ENCODE data around the gene MANBA.

The MANBA gene

GRCh38 chr4:102663073-102663472 is 97.7 kb downstream of the MANBA start:
- H3K27me3 ChIP-seq (ENCODE audit: control insufficient read depth in 1 of 2, insufficient read depth in 1 of 2, low read length in 2 of 2): no peaks in the 10 kb centered on the region
- H3K4me3 ChIP-seq (ENCODE audit: insufficient read depth in 1 of 2, low read depth in 1 of 2, low read length in 2 of 2): no peak overlapping the region
- no peak overlapping the region for H2BK5ac ChIP-seq (ENCODE audit: low read depth, low read length, poor library complexity, severe bottlenecking)
- no peaks in the 10 kb centered on the region for H3K79me1 ChIP-seq (replicated peaks; ENCODE audit: low read length, poor library complexity, severe bottlenecking)
- no peak overlapping the region for H2BK15ac ChIP-seq (ENCODE audit: low read depth, poor library complexity, severe bottlenecking)
- no peak overlapping the region for H4K91ac ChIP-seq (ENCODE audit: low read length)
- DNase-seq: peak; percentile 83
- H3K9ac ChIP-seq (ENCODE audit: low read length): no peak overlapping the region
- no peak overlapping the region for H3K4ac ChIP-seq (ENCODE audit: low read depth in 1 of 2, low read length in 2 of 2)
- H4K8ac ChIP-seq (ENCODE audit: low read length): no peak overlapping the region
- H2AK5ac ChIP-seq (ENCODE audit: low read length, severe bottlenecking): no peak overlapping the region
- no peak overlapping the region for H3K23ac ChIP-seq (ENCODE audit: low read length in 2 of 2)
- H3K36me3 ChIP-seq (ENCODE audit: control insufficient read depth in 1 of 2, insufficient read depth in 2 of 2, low read depth in 1 of 2, low read length in 2 of 2): peaks cover 0 to 70% of the 10 kb centered on the region in 2 experiments
- H3K4me2 ChIP-seq (ENCODE audit: low read length, poor library complexity, severe bottlenecking): no peak overlapping the region
- H3K14ac ChIP-seq (ENCODE audit: low read length in 2 of 2): no peak overlapping the region
- no peaks in the 10 kb centered on the region for H3K4me1 ChIP-seq (ENCODE audit: control insufficient read depth, insufficient read depth, low read depth, low read length)
- no peak overlapping the region for H2AFZ ChIP-seq (ENCODE audit: low read depth, low read length)
- no CpG with 5 or more reads among the region's 1 CpG for WGBS
- peaks cover 3% of the 10 kb centered on the region for H3K9me3 ChIP-seq (ENCODE audit: control insufficient read depth, low read length)
- H3K27ac ChIP-seq (ENCODE audit: low read length, poor library complexity, severe bottlenecking): no peak overlapping the region
- no peak overlapping the region for H3K18ac ChIP-seq (ENCODE audit: low read depth in 1 of 2, low read length in 2 of 2)
- H2BK12ac ChIP-seq (ENCODE audit: low read length in 2 of 2): no peak overlapping the region
- H2BK120ac ChIP-seq (ENCODE audit: low read depth, low read length): no peak overlapping the region

DNA sequence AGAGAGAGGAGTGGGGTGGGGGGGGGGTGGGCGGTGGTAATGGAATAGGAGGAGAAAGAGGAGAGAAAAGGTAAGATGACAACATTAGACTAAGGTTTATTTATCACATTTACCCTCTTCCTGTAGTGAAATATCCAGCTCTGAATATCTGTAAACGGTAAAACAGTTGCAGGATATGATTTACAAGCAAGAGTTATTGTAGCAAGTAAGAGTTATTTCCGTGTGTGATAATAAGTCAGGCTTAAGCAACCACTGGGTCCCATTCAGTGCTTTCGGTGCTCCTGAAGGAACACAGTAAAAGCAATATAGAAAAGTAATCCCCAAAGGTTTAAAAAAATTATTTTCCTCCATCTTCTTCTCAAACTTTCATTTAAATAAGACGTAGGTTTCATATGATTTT is 103.6 kb downstream of the MANBA start:
- H3K23ac ChIP-seq (ENCODE audit: low read length in 2 of 2): no peak overlapping the region
- DNase-seq: no peak
- H2AFZ ChIP-seq (ENCODE audit: low read depth, low read length): no peak overlapping the region
- no peak overlapping the region for H3K4me3 ChIP-seq (ENCODE audit: insufficient read depth in 1 of 2, low read depth in 1 of 2, low read length in 2 of 2)
- peaks cover 3% of the 10 kb centered on the region for H3K9me3 ChIP-seq (ENCODE audit: control insufficient read depth, low read length)
- H3K4me2 ChIP-seq (ENCODE audit: low read length, poor library complexity, severe bottlenecking): no peak overlapping the region
- H3K27me3 ChIP-seq (ENCODE audit: control insufficient read depth in 1 of 2, insufficient read depth in 1 of 2, low read length in 2 of 2): no peaks in the 10 kb centered on the region
- no peak overlapping the region for H3K9ac ChIP-seq (ENCODE audit: low read length)
- H4K8ac ChIP-seq (ENCODE audit: low read length): no peak overlapping the region
- H2BK120ac ChIP-seq (ENCODE audit: low read depth, low read length): no peak overlapping the region
- H3K36me3 ChIP-seq (ENCODE audit: control insufficient read depth in 1 of 2, insufficient read depth in 2 of 2, low read depth in 1 of 2, low read length in 2 of 2): peaks cover 0 to 34% of the 10 kb centered on the region in 2 experiments
- H3K79me1 ChIP-seq (replicated peaks; ENCODE audit: low read length, poor library complexity, severe bottlenecking): no peaks in the 10 kb centered on the region
- H3K18ac ChIP-seq (ENCODE audit: low read depth in 1 of 2, low read length in 2 of 2): no peak overlapping the region
- no peaks in the 10 kb centered on the region for H3K4me1 ChIP-seq (ENCODE audit: control insufficient read depth, insufficient read depth, low read depth, low read length)
- H2BK12ac ChIP-seq (ENCODE audit: low read length in 2 of 2): no peak overlapping the region
- H2BK5ac ChIP-seq (ENCODE audit: low read depth, low read length, poor library complexity, severe bottlenecking): no peak overlapping the region
- no peak overlapping the region for H2BK15ac ChIP-seq (ENCODE audit: low read depth, poor library complexity, severe bottlenecking)
- H3K4ac ChIP-seq (ENCODE audit: low read depth in 1 of 2, low read length in 2 of 2): no peak overlapping the region
- H3K14ac ChIP-seq (ENCODE audit: low read length in 2 of 2): no peak overlapping the region
- H3K27ac ChIP-seq (ENCODE audit: low read length, poor library complexity, severe bottlenecking): no peak overlapping the region
- H2AK5ac ChIP-seq (ENCODE audit: low read length, severe bottlenecking): no peak overlapping the region
- 88% methylated on average over 4 of the region's 5 CpGs for whole genome bisulfite sequencing
- H4K91ac ChIP-seq (ENCODE audit: low read length): no peak overlapping the region

- 95% methylated on average over 1 of the region's 1 CpG for WGBS
- no peak overlapping the region for H2AK5ac ChIP-seq (ENCODE audit: low read length, severe bottlenecking)
- no peak overlapping the region for H2BK5ac ChIP-seq (ENCODE audit: low read depth, low read length, poor library complexity, severe bottlenecking)
- H4K8ac ChIP-seq (ENCODE audit: low read length): no peak overlapping the region
- no peak overlapping the region for H3K18ac ChIP-seq (ENCODE audit: low read depth in 1 of 2, low read length in 2 of 2)
- H3K23ac ChIP-seq (ENCODE audit: low read length in 2 of 2): no peak overlapping the region
- H3K9ac ChIP-seq (ENCODE audit: low read length): no peak overlapping the region
- no peak overlapping the region for H3K4me2 ChIP-seq (ENCODE audit: low read length, poor library complexity, severe bottlenecking)
- no peak overlapping the region for H3K4me3 ChIP-seq (ENCODE audit: insufficient read depth in 1 of 2, low read depth in 1 of 2, low read length in 2 of 2)
- no peaks in the 10 kb centered on the region for H3K27me3 ChIP-seq (ENCODE audit: control insufficient read depth in 1 of 2, insufficient read depth in 1 of 2, low read length in 2 of 2)
- H2BK15ac ChIP-seq (ENCODE audit: low read depth, poor library complexity, severe bottlenecking): no peak overlapping the region
- H2BK120ac ChIP-seq (ENCODE audit: low read depth, low read length): no peak overlapping the region
- H3K79me1 ChIP-seq (replicated peaks; ENCODE audit: low read length, poor library complexity, severe bottlenecking): no peaks in the 10 kb centered on the region
- peaks cover 0 to 43% of the 10 kb centered on the region in 2 experiments for H3K36me3 ChIP-seq (ENCODE audit: control insufficient read depth in 1 of 2, insufficient read depth in 2 of 2, low read depth in 1 of 2, low read length in 2 of 2)
- H3K4ac ChIP-seq (ENCODE audit: low read depth in 1 of 2, low read length in 2 of 2): no peak overlapping the region
- no peak overlapping the region for H3K14ac ChIP-seq (ENCODE audit: low read length in 2 of 2)
- H2AFZ ChIP-seq (ENCODE audit: low read depth, low read length): no peak overlapping the region
- no peak overlapping the region for H2BK12ac ChIP-seq (ENCODE audit: low read length in 2 of 2)
- no peak for DNase-seq
- H4K91ac ChIP-seq (ENCODE audit: low read length): no peak overlapping the region
- H3K9me3 ChIP-seq (ENCODE audit: control insufficient read depth, low read length): no peaks in the 10 kb centered on the region
- H3K4me1 ChIP-seq (ENCODE audit: control insufficient read depth, insufficient read depth, low read depth, low read length): no peaks in the 10 kb centered on the region
- H3K27ac ChIP-seq (ENCODE audit: low read length, poor library complexity, severe bottlenecking): no peak overlapping the region
Measured at GRCh38 chr4:102647117-102647516, 113.7 kb downstream of the MANBA start.

DNA sequence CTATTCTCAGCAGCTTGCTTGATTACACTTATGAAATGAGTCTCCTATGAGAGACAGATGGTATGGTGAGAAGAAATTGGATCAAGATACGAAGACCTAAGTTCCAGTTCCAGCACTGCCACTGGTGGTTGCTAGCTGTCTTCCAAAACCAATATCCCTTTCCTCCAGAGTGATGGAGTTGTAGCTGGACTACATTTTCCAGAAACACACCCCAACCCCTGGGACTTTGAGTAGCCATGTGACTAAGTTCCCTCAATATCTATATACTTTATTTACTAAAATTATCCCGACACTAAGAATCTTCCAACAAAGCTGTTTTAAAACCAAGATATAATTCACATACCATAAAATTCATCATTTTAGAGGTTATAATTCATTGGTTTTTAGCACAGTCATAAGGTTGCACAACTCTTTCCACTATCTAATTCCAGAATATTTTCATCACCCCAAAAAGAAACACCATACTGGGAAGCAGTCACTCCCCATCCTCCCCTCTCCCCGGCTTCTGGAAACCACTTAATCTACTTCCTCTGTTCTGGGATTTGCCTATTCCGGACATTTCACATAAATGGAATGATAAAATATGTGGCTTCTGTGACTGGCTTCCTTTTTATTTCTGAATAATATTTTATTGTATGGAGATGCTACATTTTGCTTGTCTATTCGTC is 118.0 kb downstream of the MANBA start:
- H3K9ac ChIP-seq (ENCODE audit: low read length): peak overlapping the region; percentile 79
- peak overlapping the region in 1 of 2 experiments; percentile 60 for H3K4me3 ChIP-seq (ENCODE audit: insufficient read depth in 1 of 2, low read depth in 1 of 2, low read length in 2 of 2)
- H3K27me3 ChIP-seq (ENCODE audit: control insufficient read depth in 1 of 2, insufficient read depth in 1 of 2, low read length in 2 of 2): no peaks in the 10 kb centered on the region
- H2BK5ac ChIP-seq (ENCODE audit: low read depth, low read length, poor library complexity, severe bottlenecking): no peak overlapping the region
- no peaks in the 10 kb centered on the region for H3K79me1 ChIP-seq (replicated peaks; ENCODE audit: low read length, poor library complexity, severe bottlenecking)
- no peak overlapping the region for H3K27ac ChIP-seq (ENCODE audit: low read length, poor library complexity, severe bottlenecking)
- no peak overlapping the region for H2BK120ac ChIP-seq (ENCODE audit: low read depth, low read length)
- no peak overlapping the region for H4K8ac ChIP-seq (ENCODE audit: low read length)
- H2AFZ ChIP-seq (ENCODE audit: low read depth, low read length): no peak overlapping the region
- no peak overlapping the region for H3K23ac ChIP-seq (ENCODE audit: low read length in 2 of 2)
- H4K91ac ChIP-seq (ENCODE audit: low read length): no peak overlapping the region
- H3K18ac ChIP-seq (ENCODE audit: low read depth in 1 of 2, low read length in 2 of 2): no peak overlapping the region
- no peak overlapping the region for H3K14ac ChIP-seq (ENCODE audit: low read length in 2 of 2)
- no peaks in the 10 kb centered on the region for H3K9me3 ChIP-seq (ENCODE audit: control insufficient read depth, low read length)
- peak; percentile 12 for DNase-seq
- H3K4me2 ChIP-seq (ENCODE audit: low read length, poor library complexity, severe bottlenecking): no peak overlapping the region
- peaks cover 2 to 26% of the 10 kb centered on the region in 2 experiments for H3K36me3 ChIP-seq (ENCODE audit: control insufficient read depth in 1 of 2, insufficient read depth in 2 of 2, low read depth in 1 of 2, low read length in 2 of 2)
- H2BK12ac ChIP-seq (ENCODE audit: low read length in 2 of 2): no peak overlapping the region
- no peak overlapping the region for H3K4ac ChIP-seq (ENCODE audit: low read depth in 1 of 2, low read length in 2 of 2)
- WGBS: 100% methylated on average over 1 of the region's 5 CpGs
- no peak overlapping the region for H2AK5ac ChIP-seq (ENCODE audit: low read length, severe bottlenecking)
- H3K4me1 ChIP-seq (ENCODE audit: control insufficient read depth, insufficient read depth, low read depth, low read length): peaks cover 1% of the 10 kb centered on the region
- no peak overlapping the region for H2BK15ac ChIP-seq (ENCODE audit: low read depth, poor library complexity, severe bottlenecking)
